OCI-LY3 (cell line): ENCODE data around the gene ROBO1.

ENCODE experiments used
- CTCF ChIP-seq: fragments of 200-600, 300-600 bp; sonication (generic); IDR thresholded peaks from 2 replicates; pipeline ENCODE4 v1.5.1; 2014; ENCODE audit warnings: antibody characterized with exemption, low read length, low read depth
- EZH2phosphoT487 ChIP-seq: fragments of 200-600 bp; shearing (Covaris generic); IDR thresholded peaks from 2 replicates; pipeline ENCODE4 v1.6.1; 2018; ENCODE audit warnings: antibody characterized with exemption, mixed run types, low read depth

GRCh38 chr3:79769229-79769628, 1.4 kb upstream of the ROBO1 start:
- no peak for TF ChIP-seq CTCF
- TF ChIP-seq EZH2phosphoT487: no peak
